Measurements from ENCODE around the gene CCSER2.

- no peak for TF ChIP-seq CTCF (IDR thresholded peaks at IDR 0.05)
- TF ChIP-seq POLR2A (IDR thresholded peaks at IDR 0.05): no peak
Measured at GRCh38 chr10:84308481-84309304, 19.7 kb upstream of the CCSER2 start.

All from right lobe of liver (tissue), 4 donors.